ENCODE measurements around the gene SLC35D1. TPM values are rescaled to one million over a fixed set of nuclear protein-coding genes. Genes with fewer than 3 reads are reported as not detected.
A peak's percentile ranks its signal among the peaks of the same experiment; 100 is the strongest.

The SLC35D1 gene
- polyA plus RNA-seq, 1 of the 3 experiments (the other 2 are of a cell fraction): 4.8 TPM

- CTCF ChIA-PET: interaction anchor here (0.6 to 2.2 kb wide), 7 partner anchors 26 to 1024 kb away, joined by 3 to 8 read pairs (median 3); no protein-coding TSS in a partner anchor
- TF ChIP-seq TAF1 (IDR thresholded peaks at IDR 0.05; ENCODE audit: borderline replicate concordance, low read depth, low read length): peak; percentile 9; the same call in 1 of the 2 replicates
- no peak for TF ChIP-seq TEAD4 (IDR thresholded peaks at IDR 0.05; ENCODE audit: borderline replicate concordance, insufficient read depth)
- 0 out of 4 replicates have a peak, but pooled peaks of 1 of the 2 experiments have one; percentile 12 for TF ChIP-seq EP300 (IDR thresholded peaks at IDR 0.05; ENCODE audit: borderline replicate concordance in 1 of 2, low read depth in 1 of 2, low read length in 1 of 2)
Observed at GRCh38 chr1:67052741-67053534, 1.0 kb downstream of the SLC35D1 start.

DNA sequence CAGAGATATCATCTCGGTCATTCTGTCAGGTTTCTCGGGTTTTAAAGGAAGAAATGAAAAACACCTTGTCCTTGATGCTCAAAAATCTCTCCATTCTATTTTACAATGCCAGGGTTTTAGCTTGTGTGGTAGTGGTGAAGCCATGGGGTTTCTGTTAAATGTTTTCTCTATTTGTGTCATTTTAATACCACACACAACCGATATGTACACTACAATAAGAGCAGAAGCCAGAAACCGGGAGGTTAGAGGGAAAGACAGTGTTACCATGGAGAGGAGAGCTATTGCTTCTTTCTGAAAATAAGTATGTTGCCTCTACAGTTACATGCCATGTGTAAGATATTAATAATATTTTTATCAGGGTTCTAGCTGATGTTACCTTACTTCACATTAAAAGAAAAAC is 2.8 kb downstream of the SLC35D1 start:
- H3K9ac ChIP-seq: peak overlapping the region; percentile 84; the same call in 1 of the 2 replicates
- H4K20me1 ChIP-seq (ENCODE audit: insufficient read depth): no peaks in the 10 kb centered on the region
- H3K4me1 ChIP-seq (ENCODE audit: control insufficient read depth in 1 of 2, insufficient read depth in 2 of 2, low read depth in 1 of 2, low read length in 1 of 2): peaks cover 7 to 8% of the 10 kb centered on the region in 2 experiments; a peak in 3 of 4 replicates
- no peak overlapping the region for H3K4me3 ChIP-seq (ENCODE audit: low read depth in 2 of 2, low read length in 1 of 2)
- no peaks in the 10 kb centered on the region for H3K27me3 ChIP-seq (ENCODE audit: insufficient read depth)
- H2AFZ ChIP-seq (ENCODE audit: low read depth): no peak overlapping the region
- TF ChIP-seq TEAD4 (IDR thresholded peaks at IDR 0.05; ENCODE audit: borderline replicate concordance, insufficient read depth) (no peak), RAD21 (IDR thresholded peaks at IDR 0.05; ENCODE audit: low read length) (no peak), REST (IDR thresholded peaks at IDR 0.05; ENCODE audit: low read depth, low read length) (no peak), TAF1 (IDR thresholded peaks at IDR 0.05; ENCODE audit: borderline replicate concordance, low read depth, low read length) (no peak), TCF12 (IDR thresholded peaks at IDR 0.05) (no peak), CHD2 (IDR thresholded peaks at IDR 0.05; ENCODE audit: low read length, partially characterized antibody) (no peak), RFX5 (IDR thresholded peaks at IDR 0.05; ENCODE audit: low read length) (no peak), EZH2phosphoT487 (IDR thresholded peaks at IDR 0.05; ENCODE audit: borderline replicate concordance, low read depth) (no peak)
- TF ChIP-seq, protein P1, sequence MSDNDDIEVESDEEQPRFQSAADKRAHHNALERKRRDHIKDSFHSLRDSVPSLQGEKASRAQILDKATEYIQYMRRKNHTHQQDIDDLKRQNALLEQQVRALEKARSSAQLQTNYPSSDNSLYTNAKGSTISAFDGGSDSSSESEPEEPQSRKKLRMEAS (IDR thresholded peaks at IDR 0.05; ENCODE audit: low read depth): no peak
- TF ChIP-seq, protein P2, sequence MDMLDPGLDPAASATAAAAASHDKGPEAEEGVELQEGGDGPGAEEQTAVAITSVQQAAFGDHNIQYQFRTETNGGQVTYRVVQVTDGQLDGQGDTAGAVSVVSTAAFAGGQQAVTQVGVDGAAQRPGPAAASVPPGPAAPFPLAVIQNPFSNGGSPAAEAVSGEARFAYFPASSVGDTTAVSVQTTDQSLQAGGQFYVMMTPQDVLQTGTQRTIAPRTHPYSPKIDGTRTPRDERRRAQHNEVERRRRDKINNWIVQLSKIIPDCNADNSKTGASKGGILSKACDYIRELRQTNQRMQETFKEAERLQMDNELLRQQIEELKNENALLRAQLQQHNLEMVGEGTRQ (IDR thresholded peaks at IDR 0.05; ENCODE audit: borderline replicate concordance, low read depth, low read length): no peak
- no peak overlapping the region for H3K27ac ChIP-seq (ENCODE audit: low read depth in 2 of 2, low read length in 1 of 2)
- peaks cover 33% of the 10 kb centered on the region for H3K79me2 ChIP-seq (ENCODE audit: insufficient read depth)
- peak overlapping the region; percentile 84; the same call in 1 of the 2 replicates for H3K4me2 ChIP-seq
- peaks cover 24 to 42% of the 10 kb centered on the region in 2 experiments for H3K36me3 ChIP-seq (replicated peaks in 1 of 2; ENCODE audit: control insufficient read depth in 1 of 2, insufficient read depth in 2 of 2, low read length in 1 of 2)
- H3F3A ChIP-seq (replicated peaks; ENCODE audit: insufficient read depth): no peaks in the 10 kb centered on the region
- 76% methylated on average over 4 of the region's 4 CpGs for WGBS (ENCODE audit: low lambda C conversion rate)
- no peaks in the 10 kb centered on the region for H3K9me3 ChIP-seq
- H3K9me2 ChIP-seq: no peaks in the 10 kb centered on the region
- no peak for DNase-seq
- ChIA-PET CTCF (interaction anchor here (0.7 to 2.2 kb wide), 2 partner anchors 56 to 98 kb away, joined by 3 to 7 read pairs; no protein-coding TSS in a partner anchor), POLR2A (no interaction called here)

More at GRCh38 chr1:67052741-67053534, 1.0 kb downstream of the SLC35D1 start:
- H3K4me3 ChIP-seq (ENCODE audit: low read depth in 2 of 2, low read length in 1 of 2): peak overlapping the region; percentile 75 to 93
- DNase-seq: peak; percentile 7
- H4K20me1 ChIP-seq (ENCODE audit: insufficient read depth): no peaks in the 10 kb centered on the region
- H3K27ac ChIP-seq (ENCODE audit: low read depth in 2 of 2, low read length in 1 of 2): peak overlapping the region; percentile 88 to 97
- no peaks in the 10 kb centered on the region for H3K9me3 ChIP-seq
- peak overlapping the region; percentile 84 for H3K9ac ChIP-seq
- H3K4me1 ChIP-seq (ENCODE audit: control insufficient read depth in 1 of 2, insufficient read depth in 2 of 2, low read depth in 1 of 2, low read length in 1 of 2): peaks cover 7 to 8% of the 10 kb centered on the region in 2 experiments; a peak in 3 of 4 replicates
- no peaks in the 10 kb centered on the region for H3K9me2 ChIP-seq
- peaks cover 24 to 27% of the 10 kb centered on the region in 2 experiments for H3K36me3 ChIP-seq (replicated peaks in 1 of 2; ENCODE audit: control insufficient read depth in 1 of 2, insufficient read depth in 2 of 2, low read length in 1 of 2)
- no peaks in the 10 kb centered on the region for H3F3A ChIP-seq (replicated peaks; ENCODE audit: insufficient read depth)
- peak overlapping the region; percentile 94 for H2AFZ ChIP-seq (ENCODE audit: low read depth)
- peak overlapping the region; percentile 84 for H3K4me2 ChIP-seq
- H3K27me3 ChIP-seq (ENCODE audit: insufficient read depth): no peaks in the 10 kb centered on the region
- 4% methylated on average over 22 of the region's 25 CpGs for whole genome bisulfite sequencing (ENCODE audit: low lambda C conversion rate)
- H3K79me2 ChIP-seq (ENCODE audit: insufficient read depth): peaks cover 33% of the 10 kb centered on the region
- POLR2A ChIA-PET: interaction anchor here (0.8 to 1.3 kb wide), 5 partner anchors 10 to 376 kb away, joined by 3 to 4 read pairs (median 3); no protein-coding TSS in a partner anchor
